Keratinocyte (primary cell): ENCODE measurements around the gene RXRA. TPM values are rescaled to one million over a fixed set of nuclear protein-coding genes. Genes with fewer than 3 reads are reported as not detected.

ENCODE experiments used
- DNase-seq: peaks from one replicate; pipeline ENCODE4 v3.0.0-alpha.2; 2011; ENCODE audit warnings: low read depth, missing footprints, low spot score
- FAIRE-seq: peaks from 2 replicates; lab custom pipeline; 2011; peaks lifted over from hg19 to GRCh38; lab: Jason Lieb, UNC
- H2AFZ ChIP-seq: 2 replicates; pipeline ENCODE4 v1.6.0; 2012; ENCODE audit warnings: low read length, control low read depth, inconsistent platforms; ENCODE audit not compliant: control insufficient read depth
- H3K27ac ChIP-seq: 2 replicates; pipeline ENCODE4 v1.5.1; 2011; ENCODE audit warnings: low read length; ENCODE audit not compliant: control insufficient read depth, insufficient read depth
- H3K27me3 ChIP-seq: 3 replicates; pipeline ENCODE4 v1.6.0; 2011; ENCODE audit warnings: low read length; ENCODE audit not compliant: control insufficient read depth, insufficient read depth; ENCODE audit errors: extremely low read depth
- H3K36me3 ChIP-seq, 2 experiments: 2 replicates in 1 of 2; 3 replicates in 1 of 2; pipeline ENCODE4 v1.5.1; 2011; ENCODE audit warnings: low read length in 2 of 2, mild to moderate bottlenecking in 1 of 2; ENCODE audit not compliant: control insufficient read depth in 2 of 2, insufficient read depth in 2 of 2; ENCODE audit errors: extremely low read depth in 1 of 2
- H3K4me1 ChIP-seq: 3 replicates; pipeline ENCODE4 v1.5.1; 2011; ENCODE audit warnings: low read length; ENCODE audit not compliant: control insufficient read depth, insufficient read depth; ENCODE audit errors: extremely low read depth
- H3K4me2 ChIP-seq: 3 replicates; pipeline ENCODE4 v1.6.0; 2011; ENCODE audit warnings: low read depth, low read length; ENCODE audit not compliant: control insufficient read depth, insufficient read depth; ENCODE audit errors: extremely low read depth
- H3K4me3 ChIP-seq, 3 experiments: fragments of 200-600 bp in 1 of 3; sonication (generic) in 1 of 3; 2 replicates in 2 of 3; 3 replicates in 1 of 3; pipeline ENCODE4 v1.5.1; 2011 to 2016; ENCODE audit warnings: low read length in 3 of 3, mild to moderate bottlenecking in 3 of 3, control low read depth in 2 of 3, inconsistent platforms in 1 of 3, low read depth in 1 of 3, mixed read lengths in 1 of 3, mixed run types in 1 of 3, moderate library complexity in 1 of 3; ENCODE audit not compliant: control insufficient read depth in 2 of 3, insufficient read depth in 2 of 3; ENCODE audit errors: extremely low read depth in 1 of 3
- H3K79me2 ChIP-seq: 2 replicates; pipeline ENCODE4 v1.6.0; 2012; ENCODE audit warnings: low read length; ENCODE audit not compliant: control insufficient read depth, insufficient read depth
- H3K9ac ChIP-seq: 3 replicates; pipeline ENCODE4 v1.6.0; 2011; ENCODE audit warnings: low read length; ENCODE audit not compliant: control insufficient read depth, insufficient read depth; ENCODE audit errors: extremely low read depth
- H3K9me1 ChIP-seq: 3 replicates; pipeline ENCODE4 v1.6.0; 2011; ENCODE audit warnings: low read length; ENCODE audit not compliant: control insufficient read depth, insufficient read depth; ENCODE audit errors: extremely low read depth
- H3K9me3 ChIP-seq: 2 replicates; pipeline ENCODE4 v1.5.1; 2012; ENCODE audit warnings: low read depth, low read length; ENCODE audit not compliant: control insufficient read depth
- H4K20me1 ChIP-seq: 3 replicates; pipeline ENCODE4 v1.6.0; 2011; ENCODE audit warnings: low read length; ENCODE audit not compliant: control insufficient read depth, insufficient read depth; ENCODE audit errors: extremely low read depth
- EZH2 ChIP-seq: IDR thresholded peaks from one replicate; pipeline ENCODE4 v1.6.1; 2012; ENCODE audit warnings: inconsistent platforms, mild to moderate bottlenecking, low read length, moderate library complexity
- dilution Hi-C: fragments of 300-500 bp; cut with MboI; formaldehyde crosslinking; loops from one replicate; pipeline ENCODE4 v1.7.0; 2020; ENCODE audit warnings: low sequenced_read_pairs; ENCODE audit not compliant: extremely low pct_ligation_motif_present
- polyA plus RNA-seq, 5 experiments: library from polyadenylated mRNA; depleted of rRNA in 3 of 5; stranded (reverse) in 3 of 5; stranded (forward) in 1 of 5; unstranded in 1 of 5; fragments of >200 nt; gene quantifications; 1 replicate in 1 of 5; 2 replicates in 3 of 5; 3 replicates in 1 of 5; pipeline versions ENCODE4 v1.2.1 to v1.2.3, GENCODE V29; 2011 to 2012; ENCODE audit warnings: missing spikeins in 2 of 5, low read depth in 1 of 5, low replicate concordance in 1 of 5
- TF ChIP-seq, protein P1 (sequence below), 3 experiments: IDR thresholded peaks in 1 of 3; conservative IDR thresholded peaks in 1 of 3; optimal IDR thresholded peaks in 1 of 3; 2 replicates in 2 of 3; 3 replicates in 1 of 3; pipeline versions ENCODE3 to v1.5.1; 2011; ENCODE audit warnings: low read length in 3 of 3, mild to moderate bottlenecking in 3 of 3, moderate library complexity in 2 of 3, control low read depth in 1 of 3, inconsistent platforms in 1 of 3; ENCODE audit not compliant: insufficient read depth in 2 of 3; ENCODE audit errors: extremely low read depth in 1 of 3

RXRA gene
- polyA plus RNA-seq, 1 donor (not counting 4 experiments of a cell fraction or from before 2014, with no cell fraction given): 9.7 TPM

DNA sequence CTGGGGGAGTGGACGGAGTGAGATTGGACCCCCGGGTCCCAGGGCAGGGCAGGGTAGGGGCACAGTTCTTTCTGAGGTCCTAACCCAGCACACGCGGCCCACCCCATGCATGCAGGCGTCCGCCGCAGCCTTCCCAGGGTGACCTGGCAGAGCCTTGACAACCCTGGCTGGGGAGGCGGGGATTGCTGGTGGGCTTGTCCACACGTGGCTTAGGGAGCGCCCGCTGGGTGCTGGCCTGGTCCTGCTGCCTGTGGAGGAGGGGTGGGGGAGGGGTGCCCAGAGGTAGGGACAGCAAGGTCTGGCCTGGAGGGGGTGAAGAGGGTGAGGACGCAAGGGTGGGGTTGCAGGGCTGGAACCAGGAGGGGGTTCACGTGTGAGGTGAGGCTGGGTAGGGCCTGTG lies 6.0 kb downstream of the RXRA start:
- FAIRE-seq: no peak
- dilution Hi-C loops: no loop called here

DNA sequence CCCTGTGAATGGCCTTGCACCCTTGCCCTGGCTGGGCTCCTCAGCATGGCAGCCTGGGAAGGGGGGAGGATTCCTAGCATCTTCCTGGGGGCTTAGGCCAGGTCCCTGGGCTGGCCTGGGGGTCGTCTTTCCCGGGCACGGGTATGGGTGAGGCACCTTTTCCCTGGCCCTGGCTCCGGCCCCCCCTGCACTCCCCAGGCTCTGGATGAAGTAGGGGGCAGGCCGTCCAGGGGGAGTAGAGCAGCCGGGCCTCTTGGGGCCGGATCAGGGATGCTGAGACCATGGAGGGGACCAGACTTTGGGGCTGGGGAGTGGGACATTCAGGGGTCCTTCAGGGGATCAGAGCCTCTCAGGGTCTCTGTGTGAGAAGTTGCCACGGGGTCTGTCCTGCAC lies 6.6 kb downstream of the RXRA start:
- no peak for FAIRE-seq
- peaks cover 66% of the 10 kb centered on the region for H4K20me1 ChIP-seq
- dilution Hi-C loops: no loop called here

More for the DNA sequence above, 6.0 kb downstream of the RXRA start:
- Histone ChIP-seq H2AFZ (no peak overlapping the region), H3K9me1 (peaks cover 17% of the 10 kb centered on the region), H3K27ac (no peak overlapping the region), H3K79me2 (peaks cover 100% of the 10 kb centered on the region), H3K27me3 (no peaks in the 10 kb centered on the region), H3K9me3 (no peaks in the 10 kb centered on the region), H3K9ac (no peak overlapping the region), H3K4me2 (no peak overlapping the region), H3K4me1 (peaks cover 63% of the 10 kb centered on the region), H3K36me3 (peaks cover 0 to 2% of the 10 kb centered on the region in 2 experiments), H4K20me1 (peaks cover 65% of the 10 kb centered on the region), H3K4me3 (no peak overlapping the region)
- DNase-seq: no peak
- TF ChIP-seq EZH2: no peak
- TF ChIP-seq, protein P1, sequence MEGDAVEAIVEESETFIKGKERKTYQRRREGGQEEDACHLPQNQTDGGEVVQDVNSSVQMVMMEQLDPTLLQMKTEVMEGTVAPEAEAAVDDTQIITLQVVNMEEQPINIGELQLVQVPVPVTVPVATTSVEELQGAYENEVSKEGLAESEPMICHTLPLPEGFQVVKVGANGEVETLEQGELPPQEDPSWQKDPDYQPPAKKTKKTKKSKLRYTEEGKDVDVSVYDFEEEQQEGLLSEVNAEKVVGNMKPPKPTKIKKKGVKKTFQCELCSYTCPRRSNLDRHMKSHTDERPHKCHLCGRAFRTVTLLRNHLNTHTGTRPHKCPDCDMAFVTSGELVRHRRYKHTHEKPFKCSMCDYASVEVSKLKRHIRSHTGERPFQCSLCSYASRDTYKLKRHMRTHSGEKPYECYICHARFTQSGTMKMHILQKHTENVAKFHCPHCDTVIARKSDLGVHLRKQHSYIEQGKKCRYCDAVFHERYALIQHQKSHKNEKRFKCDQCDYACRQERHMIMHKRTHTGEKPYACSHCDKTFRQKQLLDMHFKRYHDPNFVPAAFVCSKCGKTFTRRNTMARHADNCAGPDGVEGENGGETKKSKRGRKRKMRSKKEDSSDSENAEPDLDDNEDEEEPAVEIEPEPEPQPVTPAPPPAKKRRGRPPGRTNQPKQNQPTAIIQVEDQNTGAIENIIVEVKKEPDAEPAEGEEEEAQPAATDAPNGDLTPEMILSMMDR (optimal IDR thresholded peaks at IDR 0.05 in 1 of 3, IDR thresholded peaks at IDR 0.05 in 1 of 3, conservative IDR thresholded peaks at IDR 0.05 in 1 of 3; ENCODE audit: extremely low read depth in 1 of 3, insufficient read depth in 2 of 3, low read length in 3 of 3): no peak

More for the DNA sequence above, 6.6 kb downstream of the RXRA start:
- Histone ChIP-seq H3K4me3 (no peak overlapping the region), H3K9me1 (peaks cover 17% of the 10 kb centered on the region), H3K27ac (no peak overlapping the region), H3K36me3 (peaks cover 0 to 2% of the 10 kb centered on the region in 2 experiments), H2AFZ (no peak overlapping the region), H3K9ac (no peak overlapping the region), H3K79me2 (peaks cover 100% of the 10 kb centered on the region), H3K4me2 (no peak overlapping the region), H3K4me1 (peaks cover 59% of the 10 kb centered on the region), H3K9me3 (no peaks in the 10 kb centered on the region), H3K27me3 (no peaks in the 10 kb centered on the region)
- no peak for TF ChIP-seq EZH2
- TF ChIP-seq, protein P1 (optimal IDR thresholded peaks at IDR 0.05 in 1 of 3, IDR thresholded peaks at IDR 0.05 in 1 of 3, conservative IDR thresholded peaks at IDR 0.05 in 1 of 3; ENCODE audit: extremely low read depth in 1 of 3, insufficient read depth in 2 of 3, low read length in 3 of 3): no peak
- DNase-seq: no peak
